Mesothelial cell of epicardium (in vitro differentiated cells): Measurements from ENCODE around the gene OGA. TPM values are rescaled to one million over a fixed set of nuclear protein-coding genes. Genes with fewer than 3 reads are reported as not detected.

Experiments used
- DNase-seq, 2 experiments: peaks; one replicate each; pipeline ENCODE4 v3.0.0; 2021; ENCODE audit warnings: low spot score in 2 of 2; ENCODE audit not compliant: unreplicated experiment in 2 of 2
- H3K27ac Mint-ChIP-seq: 2 replicates; pipeline ENCODE4 v1.8.0; 2021; ENCODE audit warnings: mixed read lengths
- H3K27me3 Mint-ChIP-seq: 2 replicates; pipeline ENCODE4 v1.8.0; 2021; ENCODE audit warnings: low read depth, mixed read lengths
- H3K36me3 Mint-ChIP-seq: 2 replicates; pipeline ENCODE4 v1.8.0; 2021; ENCODE audit warnings: mixed read lengths
- H3K4me1 Mint-ChIP-seq: 2 replicates; pipeline ENCODE4 v1.8.0; 2021; ENCODE audit warnings: mixed read lengths
- H3K4me3 Mint-ChIP-seq: 2 replicates; pipeline ENCODE4 v1.8.0; 2021; ENCODE audit warnings: mild to moderate bottlenecking, moderate library complexity, mixed read lengths
- H3K9me3 Mint-ChIP-seq: 2 replicates; pipeline ENCODE4 v1.8.0; 2021; ENCODE audit warnings: mixed read lengths
- CTCF ChIP-seq: fragments of 200-600 bp; sonication (generic); IDR thresholded peaks from one replicate; pipeline ENCODE4 v1.5.0; 2021; ENCODE audit warnings: antibody characterized with exemption; ENCODE audit not compliant: unreplicated experiment
- total RNA-seq: library from RNA; stranded (reverse); gene quantifications from 3 replicates; pipeline ENCODE4 v1.2.1, GENCODE V29; 2021

OGA gene
- total RNA-seq, 1 donor from 2014 or later, result 168 TPM

- no peaks in the 10 kb centered on the region for H3K9me3 Mint-ChIP-seq
- H3K27ac Mint-ChIP-seq, result no peak overlapping the region
Observed at GRCh38 chr10:101760510-101760909, 57.7 kb downstream of the OGA start.

DNA sequence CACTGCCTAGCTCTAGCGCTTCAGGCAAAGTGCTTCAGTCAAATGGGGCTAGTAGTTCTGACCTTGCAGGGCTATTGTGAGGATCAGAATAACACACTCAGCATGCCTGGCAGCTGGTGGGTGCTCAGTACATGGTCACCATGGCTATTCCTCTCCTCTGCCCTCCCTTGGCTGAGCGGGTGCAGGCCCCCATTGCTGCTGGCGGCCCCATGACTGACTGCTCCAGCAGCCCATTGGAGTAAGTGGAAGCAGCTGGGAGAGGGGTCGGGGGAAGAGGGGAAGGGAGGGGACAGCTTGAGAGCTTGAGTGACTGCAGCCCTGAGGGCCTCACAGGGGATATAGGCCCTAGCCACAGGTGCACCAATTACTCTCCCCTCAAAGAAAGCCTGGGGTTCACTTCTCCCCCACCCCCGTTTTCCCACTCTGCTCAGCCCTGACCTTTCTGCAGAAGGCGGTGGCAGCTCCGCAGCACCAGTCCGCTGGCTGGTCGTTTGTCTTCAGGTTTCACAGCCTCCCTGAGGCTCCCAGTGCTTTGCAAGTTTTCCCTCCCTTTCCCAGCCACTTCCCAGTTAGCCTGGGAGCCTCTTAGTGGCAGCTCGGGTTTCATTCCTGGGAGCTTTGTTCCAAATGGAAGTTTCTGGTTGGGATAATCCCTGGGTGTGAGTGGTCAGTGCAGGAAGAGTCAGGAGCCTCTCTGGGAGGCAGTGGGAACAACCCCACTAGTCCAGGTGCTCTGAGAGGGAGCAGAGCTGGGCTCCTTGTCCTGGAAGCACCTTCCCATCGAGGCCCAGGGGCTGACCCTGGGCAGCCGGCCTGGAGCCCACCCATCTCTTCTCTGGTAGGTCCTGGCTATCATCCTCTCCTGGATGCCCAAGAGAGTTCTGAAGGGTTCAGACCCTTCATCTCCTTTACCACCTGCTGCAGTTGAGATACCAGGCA is 58.7 kb downstream of the OGA start:
- Mint-ChIP-seq H3K36me3 (no peaks in the 10 kb centered on the region), H3K9me3 (no peaks in the 10 kb centered on the region), H3K27ac (no peak overlapping the region), H3K4me3 (no peak overlapping the region), H3K4me1 (no peaks in the 10 kb centered on the region), H3K27me3 (peaks cover 41% of the 10 kb centered on the region)
- TF ChIP-seq CTCF, result no peak
- DNase-seq, result no peak

More at GRCh38 chr10:101760510-101760909, 57.7 kb downstream of the OGA start:
- no peak for TF ChIP-seq CTCF
- Mint-ChIP-seq H3K4me1 (no peaks in the 10 kb centered on the region), H3K4me3 (no peak overlapping the region), H3K36me3 (no peaks in the 10 kb centered on the region), H3K27me3 (peaks cover 44% of the 10 kb centered on the region)
- DNase-seq, result no peak

GRCh38 chr10:101758858-101759257 is 59.4 kb downstream of the OGA start:
- Mint-ChIP-seq H3K9me3 (no peaks in the 10 kb centered on the region), H3K4me3 (no peak overlapping the region), H3K27ac (no peak overlapping the region), H3K4me1 (no peaks in the 10 kb centered on the region), H3K36me3 (no peaks in the 10 kb centered on the region), H3K27me3 (peaks cover 44% of the 10 kb centered on the region)
- no peak for DNase-seq
- no peak for TF ChIP-seq CTCF

DNA sequence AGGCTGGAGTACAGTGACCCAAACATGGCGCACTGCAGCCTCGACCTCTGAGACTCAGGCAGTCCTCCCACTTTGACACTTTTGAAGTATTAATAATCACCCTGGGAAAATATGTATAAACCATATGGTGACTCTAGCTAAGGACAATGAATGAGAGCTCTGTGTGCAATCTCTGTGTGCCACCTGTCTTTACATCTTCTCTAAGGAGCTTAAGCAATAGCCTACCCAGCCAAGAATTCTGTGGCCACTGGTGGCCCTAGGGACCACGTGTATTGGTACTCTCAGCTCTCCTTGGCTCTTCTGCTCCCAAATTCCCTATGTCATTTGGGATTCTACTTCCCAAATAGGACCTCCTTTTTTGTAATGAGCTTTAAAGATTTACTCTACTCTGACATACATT is 66.0 kb downstream of the OGA start:
- no peak overlapping the region for H3K27ac Mint-ChIP-seq
- no peak for TF ChIP-seq CTCF
- DNase-seq, result no peak
- H3K27me3 Mint-ChIP-seq, result peaks cover 37% of the 10 kb centered on the region
- peaks cover 8% of the 10 kb centered on the region for H3K4me1 Mint-ChIP-seq
- no peaks in the 10 kb centered on the region for H3K9me3 Mint-ChIP-seq
- H3K36me3 Mint-ChIP-seq, result no peaks in the 10 kb centered on the region
- H3K4me3 Mint-ChIP-seq, result no peak overlapping the region

DNA sequence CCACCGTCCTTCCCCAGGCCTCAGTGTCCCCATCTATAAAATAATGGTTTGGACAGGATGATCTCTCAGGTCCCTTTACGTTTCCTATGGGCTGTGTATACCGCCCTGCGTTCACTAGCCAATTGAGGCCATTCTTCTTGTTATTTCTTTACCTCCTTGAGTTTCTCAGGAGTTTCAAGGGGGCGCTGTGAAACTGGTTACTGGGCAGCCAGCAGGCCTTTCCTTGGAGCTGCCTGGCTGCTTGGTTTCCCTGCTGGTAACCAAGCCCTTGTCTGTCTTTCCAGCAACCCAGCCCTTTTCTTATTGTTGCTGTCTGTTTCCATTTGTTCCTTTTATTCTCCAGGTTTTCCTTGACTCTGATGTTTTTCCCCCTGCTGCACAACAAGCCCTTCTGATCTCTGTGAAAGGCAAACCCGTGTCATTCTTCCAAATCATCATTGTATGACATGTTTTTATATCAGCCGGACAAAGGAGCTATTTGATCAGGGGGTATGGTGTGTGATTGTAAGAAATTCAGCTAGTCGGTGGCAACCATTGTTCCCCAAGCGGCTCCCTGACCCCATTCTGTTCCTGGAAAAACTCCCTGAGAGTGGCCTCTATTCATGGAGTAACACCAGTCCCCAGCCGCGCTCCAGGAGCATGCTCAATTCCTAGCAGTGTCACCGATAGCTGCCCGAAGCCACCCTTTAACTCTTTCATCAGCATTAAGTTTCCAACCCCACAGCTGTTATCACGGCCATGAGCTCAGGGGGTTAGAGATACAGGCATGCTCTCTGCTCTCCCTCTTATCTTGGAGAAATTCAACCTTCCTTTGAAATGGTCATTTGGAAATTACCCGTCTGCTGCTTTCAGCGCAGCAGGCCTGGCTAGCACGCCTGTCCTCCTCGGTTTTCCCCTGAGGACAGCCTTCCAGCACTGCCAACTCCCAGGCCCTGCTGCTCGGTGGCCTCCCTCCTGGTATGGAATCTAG is 68.9 kb downstream of the OGA start:
- Mint-ChIP-seq H3K27me3 (peaks cover 24% of the 10 kb centered on the region), H3K27ac (no peak overlapping the region), H3K9me3 (no peaks in the 10 kb centered on the region), H3K4me1 (peaks cover 8% of the 10 kb centered on the region), H3K36me3 (no peaks in the 10 kb centered on the region), H3K4me3 (no peak overlapping the region)
- no peak for DNase-seq
- no peak for TF ChIP-seq CTCF
